ENCODE measurements around the gene LTBR. TPM values are rescaled to one million over a fixed set of nuclear protein-coding genes. Genes with fewer than 3 reads are reported as not detected.
A peak's percentile ranks its signal among the peaks of the same experiment; 100 is the strongest.
"Not testable (repeated sequence)": the region's sequence is repeated elsewhere in the genome, so short reads cannot be mapped to it uniquely, and the experiment has no call there.

The LTBR gene
- total RNA-seq, 5 donors from 2014 or later (not counting 1 experiment from before 2014, with no cell fraction given), result 0.56 to 1.6 (median 1.2) TPM; not detected in 1

DNA sequence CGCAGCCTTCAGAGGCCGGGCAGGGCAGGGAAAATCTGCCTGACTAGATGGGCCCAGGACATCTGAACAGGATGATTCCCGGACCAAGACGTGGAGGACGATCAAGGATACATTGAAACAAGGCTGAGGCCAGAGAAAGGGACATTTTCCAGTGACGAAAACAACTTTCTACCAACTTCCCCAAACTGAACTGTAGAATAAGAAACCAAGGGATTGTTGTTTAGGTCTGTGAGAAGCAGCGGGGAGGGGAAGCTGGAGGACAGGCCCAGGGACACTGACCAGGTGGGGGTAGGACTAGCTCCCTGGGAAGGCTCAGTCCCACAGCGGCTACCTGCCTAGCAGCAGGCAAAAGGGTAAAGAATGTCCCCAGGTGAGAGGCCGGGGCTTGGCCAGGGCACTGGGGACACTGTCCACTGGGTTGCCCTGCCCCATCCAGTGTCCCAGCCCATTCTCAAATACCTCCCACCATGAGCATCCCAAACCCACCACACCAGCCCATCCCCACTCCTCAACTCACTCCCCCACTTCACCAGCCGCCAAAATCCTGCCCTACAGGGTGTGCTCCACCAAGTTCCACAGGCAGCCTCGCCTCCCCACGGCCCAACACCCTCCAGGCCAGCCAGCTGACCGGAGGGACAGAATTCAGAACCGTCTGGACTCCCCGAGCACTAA is 43.1 kb upstream of the LTBR start:
- peak overlapping the region; percentile 94 to 99 for H3K4me3 ChIP-seq (ENCODE audit: control insufficient read depth in 1 of 2, extremely low read depth in 1 of 2, low read length in 1 of 2)
- H3K36me3 ChIP-seq (ENCODE audit: control insufficient read depth in 2 of 2, extremely low read depth in 1 of 2, insufficient read depth in 1 of 2, low read length in 1 of 2), result peaks cover 0 to 7% of the 10 kb centered on the region in 2 donors
- WGBS (ENCODE audit: insufficient coverage), result 1% methylated on average over 12 of the region's 15 CpGs
- DNase-seq (no peak), ATAC-seq (replicated peaks in 1 of 4) (no peak)
- no peaks in the 10 kb centered on the region for H3K9me3 Mint-ChIP-seq
- H3K27me3 ChIP-seq (replicated peaks in 1 of 2; ENCODE audit: control insufficient read depth in 2 of 2, extremely low read depth in 1 of 2, insufficient read depth in 2 of 2, low read length in 1 of 2), result no peaks in the 10 kb centered on the region
- H3K27me3 Mint-ChIP-seq, result no peaks in the 10 kb centered on the region
- H3K27ac ChIP-seq (ENCODE audit: low read length), result peak overlapping the region; percentile 88
- ChIA-PET CTCF (interaction anchor here in 1 of 2 donors (1.5 to 1.7 kb wide), 2 partner anchors 15 to 27 kb away, joined by 4 read pairs; no protein-coding TSS in a partner anchor), POLR2A (no interaction called here)
- no peaks in the 10 kb centered on the region for H3K36me3 Mint-ChIP-seq
- no peaks in the 10 kb centered on the region for H3K9me3 ChIP-seq
- peaks cover 31 to 39% (median 32%) of the 10 kb centered on the region in 3 donors for H3K4me1 Mint-ChIP-seq
- H3K4me1 ChIP-seq (ENCODE audit: control insufficient read depth in 1 of 2, extremely low read depth in 1 of 2, insufficient read depth in 2 of 2, low read length in 2 of 2), result peaks cover 50 to 69% of the 10 kb centered on the region in 2 experiments
- no peak overlapping the region for H3K4me3 Mint-ChIP-seq
- H3K27ac Mint-ChIP-seq, result no peak overlapping the region

DNA sequence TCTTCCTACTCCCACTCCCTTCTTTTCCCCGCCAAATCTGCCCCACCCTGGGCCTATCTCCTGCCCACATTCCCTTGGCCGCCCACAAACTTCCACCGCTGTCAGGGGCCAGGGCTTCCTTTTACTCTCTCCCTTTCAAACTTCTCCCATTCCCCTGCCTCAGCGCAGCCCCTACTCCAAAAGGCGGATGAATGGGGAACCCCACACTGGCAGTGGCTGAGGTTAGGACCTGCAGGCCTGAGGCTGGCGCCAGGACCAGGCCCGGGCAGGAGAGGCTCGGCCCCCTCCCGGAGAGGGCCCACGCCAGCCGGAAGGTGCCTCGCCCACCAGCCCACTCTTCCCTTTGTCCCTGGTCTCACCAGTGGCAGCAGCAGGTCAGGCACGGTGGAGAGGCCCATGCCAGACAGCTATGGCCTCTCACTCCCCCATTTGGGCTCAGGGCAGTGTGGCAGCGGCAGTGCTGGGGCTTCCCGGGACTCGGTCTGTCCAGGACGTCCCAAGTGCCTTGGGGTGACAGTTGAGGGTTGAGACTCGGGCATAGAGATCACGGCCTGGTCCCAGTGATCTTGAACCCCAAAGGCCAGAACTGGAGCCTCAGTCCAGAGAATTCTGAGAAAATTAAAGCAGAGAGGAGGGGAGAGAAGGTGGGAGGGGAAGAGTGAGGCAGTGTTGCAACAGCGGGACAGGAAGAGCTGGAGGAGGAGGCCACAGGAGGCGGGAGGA is 42.4 kb upstream of the LTBR start, which contains the start of gene TNFRSF1A:
TSS of gene TNFRSF1A (minus strand) at position 660 of the 723 bp plus-strand sequence. CDS start at position 398, 262 bp downstream.
- 1% methylated on average over 19 of the region's 21 CpGs for WGBS (ENCODE audit: insufficient coverage)
- DNase-seq, result peak in 18 of 35 experiments; percentile 22 to 65 (median 44)
- H3K27me3 Mint-ChIP-seq, result no peaks in the 10 kb centered on the region
- CTCF ChIA-PET, result interaction anchor here in 1 of 2 donors (0.9 kb wide), 2 partner anchors 9 to 26 kb away, joined by 3 to 11 read pairs; no protein-coding TSS in a partner anchor
- H3K4me3 Mint-ChIP-seq, result no peak within 1 kb of the TSS
- H3K4me1 Mint-ChIP-seq, result peaks cover 38 to 46% (median 39%) of the 10 kb centered on the region in 3 donors
- H3K27me3 ChIP-seq (replicated peaks in 1 of 2; ENCODE audit: control insufficient read depth in 2 of 2, extremely low read depth in 1 of 2, insufficient read depth in 2 of 2, low read length in 1 of 2), result no peaks in the 10 kb centered on the region
- peak; percentile 40 to 53 (median 42) for ATAC-seq (replicated peaks in 1 of 4)
- H3K36me3 Mint-ChIP-seq, result no peaks in the 10 kb centered on the region
- H3K4me3 ChIP-seq (ENCODE audit: control insufficient read depth in 1 of 2, extremely low read depth in 1 of 2, low read length in 1 of 2), result peak within 1 kb of the TSS; percentile 94 to 99
- no peaks in the 10 kb centered on the region for H3K9me3 ChIP-seq
- peak within 1 kb of the TSS; percentile 88 for H3K27ac ChIP-seq (ENCODE audit: low read length)
- H3K9me3 Mint-ChIP-seq, result no peaks in the 10 kb centered on the region
- no peak within 1 kb of the TSS for H3K27ac Mint-ChIP-seq
- H3K36me3 ChIP-seq (ENCODE audit: control insufficient read depth in 2 of 2, extremely low read depth in 1 of 2, insufficient read depth in 1 of 2, low read length in 1 of 2), result peaks cover 0 to 7% of the 10 kb centered on the region in 2 donors
- POLR2A ChIA-PET, result interaction anchor here in 1 of 2 donors (0.5 kb wide), 1 partner anchor 1576 kb away, joined by 4 read pairs; no protein-coding TSS in a partner anchor
- peaks cover 46 to 69% of the 10 kb centered on the region in 2 experiments for H3K4me1 ChIP-seq (ENCODE audit: control insufficient read depth in 1 of 2, extremely low read depth in 1 of 2, insufficient read depth in 2 of 2, low read length in 2 of 2)

DNA sequence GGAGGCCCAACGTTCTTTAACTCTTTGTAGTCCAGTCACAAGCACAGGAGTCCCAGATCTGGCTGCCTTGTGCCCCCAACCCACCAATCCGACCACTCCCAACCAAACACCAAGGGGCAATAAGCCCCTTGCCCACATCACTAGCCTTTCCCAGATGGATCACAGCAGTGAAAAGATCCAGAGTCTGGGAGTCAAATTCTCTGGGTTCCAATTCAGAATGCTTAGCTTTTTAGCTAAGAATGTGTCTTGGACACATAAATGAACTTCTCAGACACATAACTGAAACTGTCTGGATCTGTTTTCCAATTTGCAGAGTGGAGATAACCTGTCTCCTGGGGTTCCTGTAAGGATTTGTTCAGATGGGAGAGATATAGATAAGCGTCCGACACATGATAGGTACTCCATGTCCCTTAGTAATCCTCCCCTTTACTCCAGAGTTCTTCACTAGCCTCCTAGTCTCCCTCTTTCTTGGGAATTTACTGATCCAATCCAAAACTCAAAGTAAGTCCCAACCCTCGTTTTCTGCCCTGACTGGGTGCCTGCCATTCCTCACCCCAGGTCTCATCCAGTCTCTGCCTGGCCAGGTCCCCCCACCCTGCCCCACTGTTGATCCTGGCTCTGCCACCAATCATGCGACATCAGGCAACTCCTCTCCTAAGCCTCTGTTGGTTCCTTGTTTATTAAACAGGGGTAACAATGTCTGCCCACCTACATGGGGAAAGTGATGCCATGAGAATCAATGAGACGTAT is 41.6 kb upstream of the LTBR start:
- Histone ChIP-seq H3K4me1 (ENCODE audit: control insufficient read depth in 1 of 2, extremely low read depth in 1 of 2, insufficient read depth in 2 of 2, low read length in 2 of 2) (peaks cover 42 to 67% of the 10 kb centered on the region in 2 experiments), H3K9me3 (no peaks in the 10 kb centered on the region), H3K4me3 (ENCODE audit: control insufficient read depth in 1 of 2, extremely low read depth in 1 of 2, low read length in 1 of 2) (peak overlapping the region; percentile 94 to 99), H3K36me3 (ENCODE audit: control insufficient read depth in 2 of 2, extremely low read depth in 1 of 2, insufficient read depth in 1 of 2, low read length in 1 of 2) (peaks cover 0 to 7% of the 10 kb centered on the region in 2 donors), H3K27me3 (replicated peaks in 1 of 2; ENCODE audit: control insufficient read depth in 2 of 2, extremely low read depth in 1 of 2, insufficient read depth in 2 of 2, low read length in 1 of 2) (peaks cover 0 to 3% of the 10 kb centered on the region in 2 experiments), H3K27ac (ENCODE audit: low read length) (peak overlapping the region; percentile 88)
- no peak for DNase-seq
- 67% methylated on average over 3 of the region's 7 CpGs for WGBS (ENCODE audit: insufficient coverage)
- Mint-ChIP-seq H3K4me3 (no peak overlapping the region), H3K4me1 (peaks cover 45 to 53% (median 46%) of the 10 kb centered on the region in 3 donors), H3K9me3 (no peaks in the 10 kb centered on the region), H3K27me3 (peaks cover 0 to 2% of the 10 kb centered on the region in 2 donors), H3K27ac (no peak overlapping the region), H3K36me3 (no peaks in the 10 kb centered on the region)
- ChIA-PET CTCF (interaction anchor here in 1 of 2 donors (0.9 kb wide), 2 partner anchors 10 to 26 kb away, joined by 3 to 11 read pairs; no protein-coding TSS in a partner anchor), POLR2A (interaction anchor here in 1 of 2 donors (0.5 kb wide), 1 partner anchor 1576 kb away, joined by 4 read pairs; no protein-coding TSS in a partner anchor)
- no peak for ATAC-seq (replicated peaks in 1 of 4)

DNA sequence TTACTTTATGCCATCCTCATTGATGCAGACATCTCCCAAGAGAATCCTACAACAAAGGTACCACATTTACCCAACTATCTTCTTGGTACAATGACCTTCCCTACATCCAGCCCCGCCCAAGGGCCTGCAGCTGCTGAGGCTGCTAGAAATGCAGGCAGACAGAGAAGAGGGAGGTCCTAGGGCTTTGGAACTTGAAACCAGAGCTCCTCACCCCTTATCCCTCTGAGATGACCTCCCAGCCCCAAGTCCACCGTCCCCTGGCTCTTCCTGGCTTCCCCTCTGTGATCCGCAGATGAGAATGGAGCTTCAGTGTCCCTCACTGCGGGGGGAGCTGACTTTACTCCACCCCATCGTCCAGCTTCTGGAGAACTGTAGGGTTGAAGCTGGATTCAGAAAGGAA is 40.4 kb upstream of the LTBR start:
- Histone ChIP-seq H3K9me3 (no peaks in the 10 kb centered on the region), H3K36me3 (ENCODE audit: control insufficient read depth in 2 of 2, extremely low read depth in 1 of 2, insufficient read depth in 1 of 2, low read length in 1 of 2) (peaks cover 0 to 3% of the 10 kb centered on the region in 2 donors), H3K4me3 (ENCODE audit: control insufficient read depth in 1 of 2, extremely low read depth in 1 of 2, low read length in 1 of 2) (no peak overlapping the region), H3K27me3 (replicated peaks in 1 of 2; ENCODE audit: control insufficient read depth in 2 of 2, extremely low read depth in 1 of 2, insufficient read depth in 2 of 2, low read length in 1 of 2) (peaks cover 0 to 8% of the 10 kb centered on the region in 2 experiments), H3K27ac (ENCODE audit: low read length) (peak overlapping the region; percentile 88), H3K4me1 (ENCODE audit: control insufficient read depth in 1 of 2, extremely low read depth in 1 of 2, insufficient read depth in 2 of 2, low read length in 2 of 2) (peaks cover 33 to 63% of the 10 kb centered on the region in 2 experiments)
- POLR2A ChIA-PET, result no interaction called here
- no peaks in the 10 kb centered on the region for H3K36me3 Mint-ChIP-seq
- peaks cover 0 to 2% of the 10 kb centered on the region in 2 donors for H3K27me3 Mint-ChIP-seq
- WGBS (ENCODE audit: insufficient coverage), result no CpG with 5 or more reads among the region's 5 CpGs
- CTCF ChIA-PET, result interaction anchor here in 1 of 2 donors (1.1 to 1.5 kb wide), 2 partner anchors 9 to 20 kb away, joined by 3 to 11 read pairs; no protein-coding TSS in a partner anchor
- DNase-seq, result no peak
- no peaks in the 10 kb centered on the region for H3K9me3 Mint-ChIP-seq
- ATAC-seq (replicated peaks in 1 of 4), result no peak
- peaks cover 49 to 59% (median 50%) of the 10 kb centered on the region in 3 donors for H3K4me1 Mint-ChIP-seq
- H3K27ac Mint-ChIP-seq, result no peak overlapping the region
- H3K4me3 Mint-ChIP-seq, result no peak overlapping the region

DNA sequence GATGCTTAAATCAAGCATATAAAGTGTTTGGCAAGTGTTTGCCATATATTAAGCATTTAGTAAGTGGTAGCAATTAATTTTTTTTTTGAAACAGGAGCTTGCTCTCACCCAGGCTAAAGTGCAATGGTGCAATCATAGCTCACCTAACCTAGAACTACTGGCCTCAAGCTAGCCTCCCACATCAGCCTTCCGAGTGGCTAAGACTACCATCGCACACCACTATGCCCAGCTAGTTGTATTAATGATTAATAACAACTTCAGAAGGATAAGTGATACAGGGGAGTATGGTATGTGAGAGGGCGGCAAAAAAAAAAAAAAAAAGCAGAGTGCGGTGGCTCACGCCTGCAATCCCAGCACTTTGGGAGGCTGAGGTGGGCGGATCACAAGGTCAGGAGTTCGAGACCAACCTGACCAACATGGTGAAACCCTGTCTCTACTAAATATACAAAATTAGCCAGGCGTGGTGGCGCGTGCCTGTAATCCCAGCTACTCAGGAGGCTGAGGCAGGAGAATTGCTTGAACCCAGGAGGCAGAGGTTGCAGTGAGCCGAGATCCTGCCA is 39.8 kb upstream of the LTBR start:
- H3K4me1 Mint-ChIP-seq, result peaks cover 50 to 59% (median 51%) of the 10 kb centered on the region in 3 donors
- POLR2A ChIA-PET, result interaction anchor here in 1 of 2 donors (0.6 kb wide), 1 partner anchor 14 kb away, joined by 3 read pairs; no protein-coding TSS in a partner anchor
- not testable (repeated sequence) for ATAC-seq (replicated peaks in 1 of 4); DNase-seq; H3K36me3 ChIP-seq (ENCODE audit: control insufficient read depth in 2 of 2, extremely low read depth in 1 of 2, insufficient read depth in 1 of 2, low read length in 1 of 2); H3K9me3 ChIP-seq; H3K27ac ChIP-seq (ENCODE audit: low read length); H3K27me3 Mint-ChIP-seq; H3K36me3 Mint-ChIP-seq; H3K9me3 Mint-ChIP-seq; H3K27me3 ChIP-seq (replicated peaks in 1 of 2; ENCODE audit: control insufficient read depth in 2 of 2, extremely low read depth in 1 of 2, insufficient read depth in 2 of 2, low read length in 1 of 2); H3K4me3 ChIP-seq (ENCODE audit: control insufficient read depth in 1 of 2, extremely low read depth in 1 of 2, low read length in 1 of 2)
- CTCF ChIA-PET, result interaction anchor here in 1 of 2 donors (1.1 to 1.5 kb wide), 2 partner anchors 9 to 19 kb away, joined by 3 to 11 read pairs; no protein-coding TSS in a partner anchor
- WGBS (ENCODE audit: insufficient coverage), result 100% methylated on average over 2 of the region's 11 CpGs
- peaks cover 27 to 56% of the 10 kb centered on the region in 2 experiments for H3K4me1 ChIP-seq (ENCODE audit: control insufficient read depth in 1 of 2, extremely low read depth in 1 of 2, insufficient read depth in 2 of 2, low read length in 2 of 2)
- peak overlapping the region in 1 of 3 donors; percentile 8 for H3K4me3 Mint-ChIP-seq
- H3K27ac Mint-ChIP-seq, result peak overlapping the region in 1 of 2 donors; percentile 52
